CD1c-positive myeloid dendritic cell (primary cell): ENCODE data around the gene FAM89B.
A peak's percentile ranks its signal among the peaks of the same experiment; 100 is the strongest.

Source experiments
- DNase-seq: peaks from one replicate; pipeline ENCODE4 v3.0.0-alpha.2; 2016; ENCODE audit errors: extremely low spot score

FAM89B gene

GRCh38 chr11:65538915-65539743, 33.2 kb upstream of the FAM89B start:
- no peak for DNase-seq

DNA sequence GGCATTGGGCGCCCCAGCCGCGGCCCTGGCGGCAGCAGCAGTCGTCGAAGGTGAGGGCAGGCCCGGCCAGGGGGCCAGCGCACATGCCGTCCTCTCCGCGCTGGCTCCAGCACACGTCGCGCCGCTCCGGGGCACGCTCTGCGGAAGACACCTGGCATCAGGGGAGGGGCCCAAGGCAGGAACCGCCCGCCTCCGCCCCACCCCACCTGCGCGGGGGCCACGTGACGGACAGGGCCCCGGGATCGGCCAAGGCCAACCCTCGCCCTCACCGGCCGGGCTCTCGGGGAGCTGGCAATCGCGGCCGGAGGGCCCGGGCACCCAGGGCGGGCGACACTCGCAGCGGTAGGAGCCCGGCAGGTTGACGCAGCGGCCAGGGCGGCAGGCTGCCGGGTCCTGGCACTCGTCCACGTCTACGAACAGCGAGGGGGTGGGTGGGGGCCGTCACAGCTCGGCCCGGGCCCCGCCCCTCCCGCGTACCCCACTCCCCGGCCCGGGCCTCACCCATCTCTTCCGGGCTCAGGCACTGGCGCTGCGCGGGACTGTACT, 32.5 kb upstream of the FAM89B start:
- no peak for DNase-seq

DNA sequence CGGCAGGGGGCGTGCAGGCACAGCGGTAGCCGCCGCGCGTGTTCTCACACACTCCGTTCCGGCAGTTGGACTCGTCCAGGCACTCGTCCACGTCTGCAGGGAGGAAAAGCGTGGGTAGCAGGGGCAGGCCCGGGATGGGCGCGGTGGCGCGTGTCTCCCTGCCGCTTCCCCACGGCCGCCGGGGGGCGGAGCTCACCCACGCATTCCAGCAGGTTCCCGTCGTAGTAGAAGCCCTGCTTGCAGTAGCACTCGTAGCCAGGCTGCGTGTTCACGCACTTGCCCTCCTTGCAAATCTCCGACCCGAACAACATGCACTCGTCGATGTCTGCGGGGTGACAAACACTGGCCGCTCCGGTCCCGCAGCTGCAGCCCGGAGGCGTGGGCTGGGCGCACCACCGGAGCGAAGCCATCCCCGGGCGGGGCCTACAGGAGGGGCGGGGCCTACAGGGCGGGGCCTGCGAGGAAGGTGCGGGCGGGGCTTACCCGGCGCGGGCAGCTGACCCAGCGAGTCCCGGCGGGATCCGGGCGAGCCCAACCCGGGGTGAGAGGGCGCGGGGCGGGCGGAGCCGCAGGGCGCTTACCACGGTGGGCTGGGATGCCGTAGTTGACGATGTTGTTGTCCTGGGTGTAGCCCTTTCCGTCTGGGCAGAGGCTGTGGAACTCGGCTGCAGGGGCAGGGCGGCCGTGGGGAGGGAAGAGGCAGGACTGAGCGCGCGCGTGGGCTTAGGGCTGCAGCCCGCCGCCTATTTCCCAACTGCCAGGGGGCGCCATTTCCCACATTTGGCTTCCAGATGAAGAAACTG, 31.8 kb upstream of the FAM89B start:
- DNase-seq, result peak; percentile 97

GRCh38 chr11:65541093-65541982, 31.0 kb upstream of the FAM89B start:
- DNase-seq, result peak; percentile 26

DNA sequence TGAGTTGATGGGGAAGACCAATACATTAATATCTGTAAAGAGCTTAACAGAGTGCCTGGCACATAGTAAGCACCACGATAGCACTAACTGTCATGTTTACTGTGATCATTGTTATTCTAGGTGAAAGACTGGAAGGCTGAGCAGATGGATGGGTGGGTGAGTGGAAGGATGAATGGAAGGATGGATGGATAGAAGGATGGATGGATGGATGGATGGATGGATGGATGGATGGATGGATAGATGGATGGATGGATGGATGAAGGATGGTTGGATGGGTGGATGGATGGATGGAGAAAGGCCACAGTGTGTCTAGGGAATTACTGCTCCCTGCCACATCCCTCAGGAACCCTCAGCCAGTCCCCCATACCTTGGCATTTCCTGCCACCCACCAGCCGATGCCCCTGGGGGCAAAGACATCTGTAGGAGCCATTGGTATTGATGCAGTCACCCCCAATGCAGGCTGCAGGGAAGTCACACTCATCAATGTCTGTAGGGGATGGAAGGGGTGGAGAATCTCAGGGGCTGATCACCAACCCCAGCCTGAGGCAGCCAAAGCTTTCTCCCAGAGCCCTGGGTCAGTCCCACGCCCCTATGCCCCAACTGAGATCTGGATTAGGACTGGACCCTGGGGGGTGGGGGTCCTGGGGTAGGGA, 29.5 kb upstream of the FAM89B start:
- no peak for DNase-seq

DNA sequence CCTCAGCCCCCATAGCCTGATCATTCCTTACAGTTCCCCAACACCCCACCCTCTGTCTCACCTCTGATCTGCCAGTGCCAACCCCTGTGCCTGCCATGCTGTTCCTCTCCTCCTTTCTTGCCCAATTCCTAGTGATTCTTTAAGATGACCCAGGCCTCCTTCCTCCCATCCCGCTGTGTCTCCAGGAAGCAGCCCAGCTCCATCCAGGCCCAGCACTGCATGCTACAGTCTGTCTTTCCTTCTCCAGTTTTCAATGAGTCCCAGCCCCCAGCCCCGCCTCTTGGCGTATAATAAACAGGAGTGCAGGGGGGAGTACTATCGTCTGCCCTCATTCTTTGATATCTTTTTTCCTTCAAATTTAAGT, 26.5 kb upstream of the FAM89B start:
- DNase-seq, result no peak

- peak; percentile 95 for DNase-seq
These were observed 25.9 kb upstream of the FAM89B start for GRCh38 chr11:65546217-65546958.

- no peak for DNase-seq
These were observed 24.8 kb upstream of the FAM89B start for GRCh38 chr11:65547446-65548125.

DNA sequence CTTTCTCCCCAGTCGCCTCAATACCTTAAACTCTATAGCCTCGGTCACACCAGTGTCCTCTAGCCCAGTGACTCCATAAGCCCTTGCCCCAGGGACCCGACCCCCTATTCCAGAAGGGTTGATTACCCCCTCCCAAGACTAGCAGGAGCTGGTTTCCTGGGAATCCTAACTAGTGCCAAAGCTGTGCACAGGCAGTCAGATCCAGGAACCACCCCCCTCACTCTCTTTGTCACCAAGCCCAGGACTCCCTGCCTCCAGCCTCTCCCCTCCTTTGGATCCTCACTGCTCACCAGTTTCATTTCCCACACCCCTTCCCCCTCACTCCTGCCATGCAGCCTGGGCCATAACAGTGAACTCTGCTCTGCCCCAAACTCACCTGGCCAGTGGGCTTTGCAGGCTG, 23.9 kb upstream of the FAM89B start:
- no peak for DNase-seq

DNA sequence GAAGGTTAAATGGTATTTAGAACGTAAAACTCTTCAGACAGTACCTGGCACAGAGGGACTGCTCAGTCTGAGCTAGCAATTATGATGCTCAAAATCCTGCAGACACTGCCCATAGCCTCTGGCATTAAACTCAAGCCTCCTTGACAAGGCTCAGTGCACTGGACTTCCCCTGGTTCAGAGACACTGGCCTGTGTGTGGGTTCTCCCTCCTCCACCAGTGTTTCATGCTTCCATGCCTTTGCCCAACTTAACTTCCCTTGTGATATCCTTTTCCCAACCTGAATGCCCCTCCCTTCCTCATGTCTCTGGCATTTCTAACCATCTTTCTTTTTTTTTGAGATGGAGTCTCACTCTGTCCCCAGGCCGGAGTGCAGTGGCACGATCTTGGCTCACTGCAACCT, 23.2 kb upstream of the FAM89B start:
- peak; percentile 39 for DNase-seq

GRCh38 chr11:65551572-65552387, 20.6 kb upstream of the FAM89B start:
- DNase-seq, result peak; percentile 58

DNA sequence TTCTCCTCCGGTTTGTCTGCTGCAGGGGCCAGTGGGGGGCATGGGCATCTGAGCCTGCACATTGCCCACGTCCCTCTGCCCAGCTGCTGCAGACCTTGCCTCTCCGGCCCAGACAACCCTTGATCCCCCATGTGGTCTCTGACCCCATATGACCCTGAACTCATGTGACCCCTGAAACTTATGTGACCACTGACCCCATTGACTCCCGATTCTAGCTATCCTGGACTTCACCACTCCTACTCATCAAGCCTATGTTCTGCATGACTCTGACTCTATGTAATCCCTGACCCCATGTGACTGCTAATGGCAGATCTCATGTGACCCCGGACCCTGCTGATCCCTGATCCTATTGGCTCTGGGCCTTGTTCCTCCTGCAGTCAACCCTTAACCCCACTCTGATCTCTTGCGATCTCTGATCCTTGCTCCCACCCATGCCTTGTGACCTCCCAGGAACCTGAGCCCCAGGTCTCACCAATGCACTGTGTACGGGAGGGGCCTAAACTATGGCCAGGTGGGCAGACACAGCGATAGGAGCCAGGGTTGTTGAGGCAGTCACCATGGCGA, 19.9 kb upstream of the FAM89B start:
- DNase-seq, result peak; percentile 50

GRCh38 chr11:65553301-65554001, 18.9 kb upstream of the FAM89B start:
- peak; percentile 52 for DNase-seq

DNA sequence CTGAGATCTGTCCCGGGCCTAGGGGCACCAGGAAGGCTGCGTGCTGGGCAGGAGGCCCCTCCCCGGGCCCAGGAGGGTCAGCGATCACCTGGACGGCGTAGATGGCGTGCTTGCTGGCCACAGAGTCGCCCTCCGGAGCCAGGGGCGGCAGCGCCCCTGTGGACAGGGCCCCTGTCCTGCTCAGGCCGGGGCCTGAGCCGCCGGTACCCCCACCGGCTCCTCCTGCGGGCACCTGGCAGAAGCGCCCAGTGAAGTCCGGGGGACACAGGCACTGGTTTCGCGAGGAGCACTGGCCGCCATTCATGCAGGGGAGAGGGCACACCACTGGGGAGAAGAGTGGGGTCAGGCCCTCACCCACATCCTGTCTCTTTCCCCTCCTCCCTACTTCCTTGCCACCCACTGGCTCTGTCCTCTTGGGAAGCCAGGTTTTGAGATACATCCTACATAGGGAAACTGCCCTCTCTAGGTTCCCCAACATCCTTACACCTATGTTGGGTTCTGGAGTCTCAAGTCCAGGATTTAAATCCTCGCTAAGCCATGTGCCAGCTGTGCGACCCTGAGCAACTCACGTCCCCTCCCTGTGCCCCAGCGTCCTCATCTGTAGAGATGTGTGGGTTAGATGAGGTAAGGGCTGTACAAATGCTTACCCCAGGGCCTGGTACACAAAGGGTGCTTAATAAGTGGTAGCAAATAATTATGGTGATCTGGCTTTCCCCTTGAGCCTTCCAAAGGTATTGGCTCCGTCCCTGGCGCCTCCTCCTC, 18.1 kb upstream of the FAM89B start:
- DNase-seq, result no peak

GRCh38 chr11:65554842-65555430, 17.4 kb upstream of the FAM89B start:
- DNase-seq, result no peak

- peak; percentile 42 for DNase-seq
These were observed 16.6 kb upstream of the FAM89B start for GRCh38 chr11:65555693-65556231.
